Activated CD8-positive, alpha-beta memory T cell treated with anti-CD3 and anti-CD28 coated beads for 36 hours (primary cell): ENCODE measurements around the gene MLLT3. TPM values are rescaled to one million over a fixed set of nuclear protein-coding genes. Genes with fewer than 3 reads are reported as not detected.

Experiments used
- CTCF ChIA-PET: fragments of 350-600 bp; sonication (Branson Sonifier 250); formaldehyde crosslinking; loops from one replicate; lab custom pipeline; 2021; ENCODE audit warnings: antibody characterized with exemption; lab: Charles Lee
- POLR2A ChIA-PET: fragments of 350-600 bp; sonication (Branson Sonifier 250); formaldehyde crosslinking; loops from one replicate; lab custom pipeline; 2021; ENCODE audit warnings: antibody characterized with exemption; lab: Charles Lee
- total RNA-seq, 2 experiments: library from RNA; stranded (reverse); gene quantifications; one replicate each; pipeline ENCODE4 v1.2.3, GENCODE V29; 2021

MLLT3 gene
- total RNA-seq, 2 experiments from 2014 or later = 41.5 to 41.8 TPM

GRCh38 chr9:20570087-20570486 is 52.2 kb downstream of the MLLT3 start:
- CTCF ChIA-PET = interaction anchor here (1.0 kb wide), 1 partner anchor 11 kb away, joined by 3 read pairs; no protein-coding TSS in a partner anchor

GRCh38 chr9:20569525-20569924 is 52.8 kb downstream of the MLLT3 start:
- CTCF ChIA-PET = interaction anchor here (1.0 kb wide), 1 partner anchor 10 kb away, joined by 3 read pairs; no protein-coding TSS in a partner anchor
- POLR2A ChIA-PET = no interaction called here

More at GRCh38 chr9:20570087-20570486, 52.2 kb downstream of the MLLT3 start:
- POLR2A ChIA-PET = no interaction called here

DNA sequence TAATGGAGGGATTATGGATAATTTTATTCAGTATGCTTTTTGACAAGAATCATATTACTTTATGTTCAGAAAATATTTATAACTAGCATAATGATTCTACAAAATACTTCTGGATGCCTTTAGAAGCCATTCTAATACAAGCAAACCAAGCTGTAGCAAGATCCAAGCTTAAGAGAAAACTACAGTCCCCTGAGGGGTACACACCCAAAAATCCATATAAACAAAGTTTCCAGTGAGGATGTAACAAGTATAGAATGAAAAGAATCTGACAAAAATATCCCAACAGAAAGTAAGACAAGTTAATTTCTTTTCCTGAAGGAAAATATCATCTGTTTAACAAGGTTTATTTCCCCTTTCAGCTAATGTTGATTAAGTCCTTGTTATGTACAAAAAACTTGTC is 53.9 kb downstream of the MLLT3 start:
- ChIA-PET CTCF (no interaction called here), POLR2A (no interaction called here)

GRCh38 chr9:20566401-20566800 is 55.9 kb downstream of the MLLT3 start:
- CTCF ChIA-PET = no interaction called here
- POLR2A ChIA-PET = interaction anchor here (0.6 kb wide), 1 partner anchor 1244 kb away, joined by 9 read pairs; no protein-coding TSS in a partner anchor

GRCh38 chr9:20564650-20565049 is 57.6 kb downstream of the MLLT3 start:
- CTCF ChIA-PET = no interaction called here
- POLR2A ChIA-PET = no interaction called here

- ChIA-PET CTCF (no interaction called here), POLR2A (interaction anchor here (0.6 kb wide), 1 partner anchor 58 kb away, joined by 6 read pairs; the partner anchor contains the start of gene MLLT3)
Observed at GRCh38 chr9:20563917-20564316, 58.4 kb downstream of the MLLT3 start.

- POLR2A ChIA-PET = interaction anchor here (1.3 kb wide), 1 partner anchor 122 kb away, joined by 3 read pairs; the partner anchor contains the start of gene FOCAD
- CTCF ChIA-PET = no interaction called here
Observed at GRCh38 chr9:20562051-20562450, 60.2 kb downstream of the MLLT3 start.

DNA sequence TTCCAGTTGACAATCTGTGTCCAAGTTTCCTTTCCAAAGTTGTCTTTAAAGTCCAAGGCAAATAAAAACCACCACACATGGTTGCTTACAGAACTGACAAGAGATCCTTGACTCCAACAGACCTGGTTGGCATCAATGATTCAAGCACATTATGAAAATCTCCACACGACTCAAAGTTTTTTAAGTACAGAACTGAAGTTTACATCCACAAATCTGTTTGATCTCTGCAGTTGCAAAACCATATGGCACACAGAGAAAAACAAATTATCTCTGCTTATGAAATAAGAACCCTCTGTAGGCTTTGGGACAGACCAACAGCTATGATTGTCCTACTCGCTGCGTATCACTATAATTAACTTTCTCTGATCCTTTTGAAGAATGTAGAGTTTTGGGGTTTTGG is 60.8 kb downstream of the MLLT3 start:
- POLR2A ChIA-PET = interaction anchor here (1.3 kb wide), 1 partner anchor 122 kb away, joined by 3 read pairs; the partner anchor contains the start of gene FOCAD

DNA sequence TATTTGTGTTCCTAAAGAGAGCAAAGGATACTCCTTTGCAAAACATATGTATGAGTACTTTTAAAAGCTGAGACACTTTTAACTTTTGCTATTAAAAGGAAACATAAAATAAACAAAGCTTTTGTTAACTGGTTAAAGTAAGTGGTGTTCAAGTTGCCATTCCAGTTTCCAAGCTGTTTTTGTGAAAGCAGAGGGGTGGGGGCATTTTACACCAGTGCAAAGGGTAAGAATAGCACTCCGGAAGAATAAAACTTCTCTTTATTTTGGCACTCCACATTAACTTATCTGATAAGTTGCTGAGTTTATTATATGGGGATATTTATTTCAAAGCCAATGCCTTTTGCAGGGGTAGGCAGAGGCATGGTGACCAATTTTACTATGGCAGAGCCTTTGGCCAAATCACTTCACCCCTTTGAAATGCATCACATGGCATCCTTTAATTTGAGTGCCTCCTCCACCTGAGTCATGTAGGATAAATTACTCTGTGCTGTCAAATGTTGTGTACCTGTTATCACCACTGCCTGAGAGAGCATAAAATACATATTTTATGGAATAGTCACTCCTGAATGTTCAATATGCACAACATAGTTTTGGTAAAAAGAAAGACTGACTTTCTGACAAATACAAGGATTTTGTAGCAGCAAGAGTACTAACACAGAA is 62.9 kb downstream of the MLLT3 start:
- POLR2A ChIA-PET = no interaction called here
- CTCF ChIA-PET = interaction anchor here (1.0 to 1.8 kb wide), 2 partner anchors 11 to 63 kb away, joined by 3 to 6 read pairs; partner anchors contain the start of gene MLLT3

More for the DNA sequence above, 60.8 kb downstream of the MLLT3 start:
- CTCF ChIA-PET = no interaction called here

DNA sequence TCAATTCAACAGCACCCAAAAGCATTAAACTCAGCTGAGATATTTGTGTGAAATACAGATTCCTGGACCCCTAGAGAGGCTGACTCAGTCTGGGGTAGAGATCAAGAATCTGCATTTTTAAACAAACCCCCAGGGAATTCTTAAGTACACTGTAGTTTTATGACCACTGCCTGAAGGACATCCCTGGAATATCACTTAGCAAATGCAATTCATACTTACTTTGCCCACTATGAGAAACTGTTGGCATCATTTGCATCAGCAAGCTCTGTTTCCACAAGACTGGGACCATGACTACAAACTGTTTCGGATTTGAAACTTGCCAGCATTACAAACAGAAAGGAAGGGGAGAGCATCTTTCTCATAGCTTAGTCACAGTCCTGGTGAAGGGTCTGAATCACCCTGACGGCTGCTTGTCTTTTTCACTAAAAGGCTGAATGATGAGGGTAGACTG is 63.7 kb downstream of the MLLT3 start:
- ChIA-PET POLR2A (interaction anchor here (1.0 kb wide), 1 partner anchor 64 kb away, joined by 4 read pairs; no protein-coding TSS in a partner anchor), CTCF (interaction anchor here (1.0 to 1.8 kb wide), 2 partner anchors 11 to 64 kb away, joined by 3 to 6 read pairs; partner anchors contain the start of gene MLLT3)

GRCh38 chr9:20557890-20558565 is 64.3 kb downstream of the MLLT3 start:
- ChIA-PET CTCF (interaction anchor here (1.8 kb wide), 1 partner anchor 64 kb away, joined by 6 read pairs; the partner anchor contains the start of gene MLLT3), POLR2A (interaction anchor here (1.0 kb wide), 1 partner anchor 65 kb away, joined by 4 read pairs; no protein-coding TSS in a partner anchor)

DNA sequence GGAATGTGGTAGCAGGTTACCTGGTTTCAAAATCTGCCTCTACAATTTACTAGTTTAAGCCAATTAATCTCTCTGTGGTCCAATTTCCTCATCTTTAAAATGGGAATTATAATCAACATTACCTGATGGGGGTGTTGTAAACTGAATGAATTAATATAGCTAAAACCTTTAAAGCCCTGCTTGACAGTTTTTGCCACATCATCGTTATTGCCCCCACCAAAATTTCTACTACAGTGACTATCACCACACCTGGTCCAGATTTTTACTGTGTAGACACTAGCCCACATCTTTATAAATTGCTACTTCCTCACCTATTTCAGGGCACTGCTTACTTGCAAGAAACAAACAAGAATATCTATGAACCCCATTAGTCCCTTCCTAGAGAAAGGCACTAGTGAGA is 65.0 kb downstream of the MLLT3 start:
- POLR2A ChIA-PET = interaction anchor here (0.7 kb wide), 1 partner anchor 65 kb away, joined by 6 read pairs; the partner anchor contains the start of gene MLLT3
- CTCF ChIA-PET = no interaction called here

GRCh38 chr9:20553558-20554149 is 68.6 kb downstream of the MLLT3 start:
- CTCF ChIA-PET = interaction anchor here (0.8 to 1.2 kb wide), 2 partner anchors 46 to 71 kb away, joined by 3 read pairs; no protein-coding TSS in a partner anchor
- POLR2A ChIA-PET = no interaction called here

DNA sequence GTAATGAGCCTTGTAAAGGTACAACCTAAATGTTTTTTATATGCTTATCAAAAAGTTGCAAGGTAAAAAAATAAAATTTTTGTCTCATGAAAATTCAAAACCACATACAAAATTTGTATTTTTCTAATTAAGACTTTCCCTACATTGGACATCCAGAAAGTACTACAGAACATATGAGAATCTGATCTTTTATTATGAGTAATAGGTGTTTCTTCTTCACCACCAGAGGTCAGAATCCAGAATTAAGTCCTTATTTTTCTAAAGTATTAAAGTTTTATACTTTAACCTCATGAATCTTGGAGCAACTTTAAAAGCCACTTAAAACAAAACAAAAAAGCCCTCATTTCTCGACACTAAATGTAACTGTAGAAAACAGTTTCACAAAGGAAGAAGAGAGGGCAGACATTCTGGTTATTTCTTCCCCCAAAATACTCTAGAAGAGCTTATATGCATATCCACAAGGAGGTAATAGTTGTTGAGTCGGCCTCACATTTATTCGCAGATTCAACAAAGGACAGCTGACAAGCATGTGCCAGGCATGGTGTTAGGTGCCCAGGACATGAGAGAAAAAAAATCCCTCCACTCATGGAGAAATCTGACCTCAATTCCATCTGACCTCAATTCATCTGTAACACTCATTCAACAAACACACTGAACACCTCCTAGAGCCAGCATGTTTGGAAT is 69.3 kb downstream of the MLLT3 start:
- ChIA-PET CTCF (interaction anchor here (0.8 to 1.2 kb wide), 2 partner anchors 47 to 72 kb away, joined by 3 read pairs; no protein-coding TSS in a partner anchor), POLR2A (no interaction called here)

GRCh38 chr9:20551835-20552234 is 70.5 kb downstream of the MLLT3 start:
- POLR2A ChIA-PET = interaction anchor here (0.9 kb wide), 1 partner anchor 232 kb away, joined by 3 read pairs; no protein-coding TSS in a partner anchor

GRCh38 chr9:20551236-20551635 is 71.1 kb downstream of the MLLT3 start:
- ChIA-PET POLR2A (interaction anchor here (0.9 kb wide), 1 partner anchor 231 kb away, joined by 3 read pairs; no protein-coding TSS in a partner anchor), CTCF (interaction anchor here (1.6 kb wide), 1 partner anchor 71 kb away, joined by 3 read pairs; the partner anchor contains the start of gene MLLT3)

More at GRCh38 chr9:20551835-20552234, 70.5 kb downstream of the MLLT3 start:
- CTCF ChIA-PET = interaction anchor here (1.6 kb wide), 1 partner anchor 70 kb away, joined by 3 read pairs; the partner anchor contains the start of gene MLLT3

DNA sequence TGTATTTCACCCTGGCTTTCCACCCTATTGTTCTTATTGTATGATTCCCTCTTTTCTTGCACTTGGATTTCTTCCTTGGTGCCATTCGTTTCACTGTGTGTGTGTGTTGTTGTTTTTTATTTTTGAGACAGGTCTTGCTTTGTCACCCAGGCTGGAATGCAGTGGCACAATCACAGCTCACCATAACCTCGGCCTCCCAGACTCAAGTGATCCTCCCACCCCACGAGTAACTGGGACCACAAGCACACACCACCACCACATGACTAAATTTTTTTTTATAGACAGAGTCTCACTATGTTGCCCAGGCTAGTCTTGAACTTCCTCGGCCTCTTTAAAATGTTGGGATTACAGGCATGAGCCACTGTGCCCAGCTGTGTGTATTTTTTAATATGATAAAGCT is 72.0 kb downstream of the MLLT3 start:
- ChIA-PET POLR2A (no interaction called here), CTCF (no interaction called here)

DNA sequence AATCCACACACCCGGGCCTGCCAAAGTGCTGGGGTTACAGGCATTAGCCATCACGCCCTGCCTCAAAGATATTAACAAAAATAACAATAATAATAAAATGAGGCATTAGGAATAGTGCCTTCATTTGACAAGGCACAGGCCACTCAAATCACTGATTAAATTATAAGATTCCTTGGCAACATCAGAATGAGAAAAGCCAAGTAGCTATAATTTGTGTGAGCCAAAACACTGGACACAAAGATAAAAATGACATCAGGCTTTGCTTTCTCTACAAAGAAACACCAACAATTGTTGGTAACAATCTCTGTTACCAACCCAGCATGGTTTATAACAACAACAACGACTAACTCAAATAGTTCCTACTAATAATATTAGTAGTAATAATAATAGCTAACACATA is 73.2 kb downstream of the MLLT3 start:
- ChIA-PET CTCF (no interaction called here), POLR2A (no interaction called here)
